Activated CD8-positive, alpha-beta T cell treated with anti-CD3 and anti-CD28 coated beads for 36 hours (primary cell): ENCODE measurements around the gene TGFB1I1. TPM values are rescaled to one million over a fixed set of nuclear protein-coding genes. Genes with fewer than 3 reads are reported as not detected.

Experiments used
- ATAC-seq: fragments of 200-7000 bp; cut with Tn5 transposase; one replicate; pipeline ENCODE4 v1.10.0; 2021; ENCODE audit warnings: mild to moderate bottlenecking, moderate library complexity
- CTCF ChIA-PET: fragments of 350-600 bp; sonication (Branson Sonifier 250); formaldehyde crosslinking; loops from one replicate; lab custom pipeline; 2021; ENCODE audit warnings: antibody characterized with exemption; lab: Charles Lee
- POLR2A ChIA-PET: fragments of 350-600 bp; sonication (Branson Sonifier 250); formaldehyde crosslinking; loops from one replicate; lab custom pipeline; 2021; ENCODE audit warnings: antibody characterized with exemption; lab: Charles Lee
- DNase-seq: peaks from one replicate; pipeline ENCODE4 v3.0.0-alpha.2; 2020
- H3K27ac Mint-ChIP-seq: one replicate; pipeline ENCODE4 v1.8.0; 2021; ENCODE audit warnings: mild to moderate bottlenecking, mixed read lengths
- H3K27me3 Mint-ChIP-seq: one replicate; pipeline ENCODE4 v1.8.0; 2021; ENCODE audit warnings: mixed read lengths
- H3K36me3 Mint-ChIP-seq: one replicate; pipeline ENCODE4 v1.8.0; 2021; ENCODE audit warnings: low read depth, mixed read lengths
- H3K4me1 Mint-ChIP-seq: one replicate; pipeline ENCODE4 v1.8.0; 2021; ENCODE audit warnings: low read depth, mixed read lengths
- H3K4me3 Mint-ChIP-seq: one replicate; pipeline ENCODE4 v1.8.0; 2021; ENCODE audit warnings: mild to moderate bottlenecking, moderate library complexity, mixed read lengths
- H3K9me3 Mint-ChIP-seq: one replicate; pipeline ENCODE4 v1.8.0; 2021; ENCODE audit warnings: mixed read lengths
- CTCF ChIP-seq: fragments of 200-600 bp; IDR thresholded peaks from one replicate; pipeline ENCODE4 v1.8.0; 2022; ENCODE audit warnings: antibody characterized with exemption, mild to moderate bottlenecking
- intact Hi-C: fragments of 100-400 bp; cut with micrococcal nuclease; formaldehyde crosslinking; loops from one replicate; pipeline ENCODE4 v1.10.0; 2022
- total RNA-seq, 2 experiments: library from RNA; stranded (reverse); gene quantifications; one replicate each; pipeline ENCODE4 v1.2.3, GENCODE V29; 2021

TGFB1I1 gene
- total RNA-seq, 2 experiments from 2014 or later: 0.92 to 1.2 TPM

- Mint-ChIP-seq H3K9me3 (no peaks in the 10 kb centered on the region), H3K27me3 (no peaks in the 10 kb centered on the region), H3K4me1 (peaks cover 25% of the 10 kb centered on the region), H3K27ac (no peak overlapping the region), H3K36me3 (peaks cover 20% of the 10 kb centered on the region), H3K4me3 (no peak overlapping the region)
- intact Hi-C loops: no loop called here
- DNase-seq (no peak), ATAC-seq (no peak)
- ChIA-PET POLR2A (no interaction called here), CTCF (no interaction called here)
- no peak for TF ChIP-seq CTCF
These were observed 7.1 kb upstream of the TGFB1I1 start for GRCh38 chr16:31464781-31465260.

DNA sequence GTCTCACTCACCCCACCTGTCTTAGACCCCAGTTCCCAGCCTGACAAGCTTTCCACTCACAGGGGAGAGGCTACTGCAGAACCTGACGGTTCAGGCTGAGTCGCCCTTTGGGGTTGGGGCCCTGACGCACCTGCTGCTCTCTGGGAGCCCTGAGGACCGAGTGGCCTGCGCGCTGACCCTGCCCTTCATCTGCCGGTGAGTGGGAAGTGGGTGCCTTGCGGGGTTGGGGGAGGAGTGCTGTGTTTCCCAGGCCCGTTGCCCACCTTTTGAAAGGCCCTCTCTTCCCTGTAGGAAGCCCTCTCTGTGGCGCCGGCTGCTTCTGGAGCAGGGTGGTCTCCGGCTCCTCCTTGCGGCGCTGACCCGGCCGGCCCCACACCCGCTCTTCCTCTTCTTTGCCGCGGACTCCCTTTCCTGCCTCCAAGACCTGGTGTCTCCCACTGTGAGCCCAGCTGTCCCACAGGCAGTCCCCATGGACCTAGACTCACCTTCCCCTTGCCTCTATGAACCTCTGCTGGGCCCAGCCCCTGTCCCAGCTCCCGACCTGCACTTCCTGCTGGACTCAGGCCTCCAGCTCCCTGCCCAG is 6.1 kb upstream of the TGFB1I1 start:
- ChIA-PET POLR2A (no interaction called here), CTCF (no interaction called here)
- peaks cover 3% of the 10 kb centered on the region for H3K27me3 Mint-ChIP-seq
- H3K27ac Mint-ChIP-seq: no peak overlapping the region
- peaks cover 20% of the 10 kb centered on the region for H3K36me3 Mint-ChIP-seq
- no peak overlapping the region for H3K4me3 Mint-ChIP-seq
- H3K9me3 Mint-ChIP-seq: no peaks in the 10 kb centered on the region
- H3K4me1 Mint-ChIP-seq: peaks cover 16% of the 10 kb centered on the region
- DNase-seq (no peak), ATAC-seq (no peak)
- no peak for TF ChIP-seq CTCF
- intact Hi-C loops: no loop called here

DNA sequence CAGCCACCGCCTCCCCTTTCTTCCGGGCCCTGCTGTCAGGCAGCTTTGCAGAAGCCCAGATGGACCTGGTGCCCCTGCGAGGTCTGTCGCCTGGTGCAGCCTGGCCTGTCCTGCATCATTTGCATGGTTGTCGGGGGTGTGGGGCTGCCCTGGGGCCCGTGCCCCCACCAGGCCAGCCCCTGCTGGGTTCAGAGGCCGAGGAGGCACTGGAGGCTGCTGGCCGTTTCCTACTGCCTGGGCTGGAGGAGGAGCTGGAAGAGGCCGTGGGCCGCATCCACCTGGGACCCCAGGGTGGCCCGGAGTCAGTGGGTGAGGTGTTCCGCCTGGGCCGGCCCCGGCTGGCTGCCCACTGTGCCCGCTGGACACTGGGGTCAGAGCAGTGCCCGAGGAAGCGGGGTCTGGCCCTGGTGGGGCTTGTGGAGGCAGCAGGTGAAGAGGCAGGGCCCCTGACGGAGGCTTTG is 5.5 kb upstream of the TGFB1I1 start:
- TF ChIP-seq CTCF: no peak
- no peak overlapping the region for H3K4me3 Mint-ChIP-seq
- ATAC-seq (peak; percentile 13), DNase-seq (no peak)
- POLR2A ChIA-PET: no interaction called here
- CTCF ChIA-PET: no interaction called here
- peaks cover 20% of the 10 kb centered on the region for H3K36me3 Mint-ChIP-seq
- peaks cover 7% of the 10 kb centered on the region for H3K27me3 Mint-ChIP-seq
- H3K27ac Mint-ChIP-seq: no peak overlapping the region
- intact Hi-C loops: no loop called here
- no peaks in the 10 kb centered on the region for H3K9me3 Mint-ChIP-seq
- peaks cover 12% of the 10 kb centered on the region for H3K4me1 Mint-ChIP-seq

GRCh38 chr16:31467151-31467773 is 4.7 kb upstream of the TGFB1I1 start:
- DNase-seq: no peak
- ChIA-PET CTCF (no interaction called here), POLR2A (no interaction called here)
- no peak for TF ChIP-seq CTCF
- H3K36me3 Mint-ChIP-seq: peaks cover 20% of the 10 kb centered on the region
- H3K4me1 Mint-ChIP-seq: peaks cover 12% of the 10 kb centered on the region
- peak overlapping the region; percentile 83 for H3K27ac Mint-ChIP-seq
- no peak overlapping the region for H3K4me3 Mint-ChIP-seq
- no peaks in the 10 kb centered on the region for H3K9me3 Mint-ChIP-seq
- peak; percentile 46 for ATAC-seq
- intact Hi-C loops: no loop called here
- H3K27me3 Mint-ChIP-seq: peaks cover 7% of the 10 kb centered on the region

GRCh38 chr16:31467858-31468257 is 4.1 kb upstream of the TGFB1I1 start:
- no peak for ATAC-seq
- Mint-ChIP-seq H3K4me1 (peaks cover 15% of the 10 kb centered on the region), H3K36me3 (peaks cover 20% of the 10 kb centered on the region)

More at GRCh38 chr16:31467858-31468257, 4.1 kb upstream of the TGFB1I1 start:
- H3K27me3 Mint-ChIP-seq: peaks cover 12% of the 10 kb centered on the region
- no peaks in the 10 kb centered on the region for H3K9me3 Mint-ChIP-seq
- ChIA-PET POLR2A (no interaction called here), CTCF (interaction anchor here (1.1 kb wide), 1 partner anchor 7 kb away, joined by 3 read pairs; no protein-coding TSS in a partner anchor)
- intact Hi-C loops: no loop called here
- DNase-seq: no peak
- no peak overlapping the region for H3K4me3 Mint-ChIP-seq
- no peak overlapping the region for H3K27ac Mint-ChIP-seq
- no peak for TF ChIP-seq CTCF
